GM12801 (cell line): Measurements from ENCODE around the gene CTNNA3.

ENCODE experiments used
- TF ChIP-seq, protein P1 (sequence below): IDR thresholded peaks from one replicate; pipeline ENCODE4 v1.5.1; 2011; ENCODE audit warnings: control low read depth; ENCODE audit not compliant: insufficient read length; ENCODE audit errors: extremely low read depth

The CTNNA3 gene

DNA sequence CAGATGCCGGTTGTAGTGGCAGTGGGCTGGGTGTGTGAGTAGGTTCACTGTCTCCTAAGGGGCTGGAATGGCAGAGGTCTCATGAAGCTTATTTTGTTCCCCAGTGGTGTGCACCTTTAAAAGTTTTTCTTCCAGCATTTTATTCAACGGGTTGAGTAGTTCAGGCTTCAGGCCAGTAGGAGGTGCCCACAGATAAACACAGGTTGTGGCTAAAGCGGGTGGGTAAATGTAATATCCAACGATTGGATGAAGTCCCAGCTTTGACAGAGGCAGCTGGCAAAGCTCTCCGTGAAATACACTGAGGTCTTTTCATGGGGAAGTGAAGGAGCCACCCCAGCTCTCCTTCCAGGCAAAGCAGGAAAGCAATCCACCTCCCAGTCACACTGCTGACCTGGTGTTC is 1109.9 kb downstream of the CTNNA3 start:
- TF ChIP-seq, protein P1, sequence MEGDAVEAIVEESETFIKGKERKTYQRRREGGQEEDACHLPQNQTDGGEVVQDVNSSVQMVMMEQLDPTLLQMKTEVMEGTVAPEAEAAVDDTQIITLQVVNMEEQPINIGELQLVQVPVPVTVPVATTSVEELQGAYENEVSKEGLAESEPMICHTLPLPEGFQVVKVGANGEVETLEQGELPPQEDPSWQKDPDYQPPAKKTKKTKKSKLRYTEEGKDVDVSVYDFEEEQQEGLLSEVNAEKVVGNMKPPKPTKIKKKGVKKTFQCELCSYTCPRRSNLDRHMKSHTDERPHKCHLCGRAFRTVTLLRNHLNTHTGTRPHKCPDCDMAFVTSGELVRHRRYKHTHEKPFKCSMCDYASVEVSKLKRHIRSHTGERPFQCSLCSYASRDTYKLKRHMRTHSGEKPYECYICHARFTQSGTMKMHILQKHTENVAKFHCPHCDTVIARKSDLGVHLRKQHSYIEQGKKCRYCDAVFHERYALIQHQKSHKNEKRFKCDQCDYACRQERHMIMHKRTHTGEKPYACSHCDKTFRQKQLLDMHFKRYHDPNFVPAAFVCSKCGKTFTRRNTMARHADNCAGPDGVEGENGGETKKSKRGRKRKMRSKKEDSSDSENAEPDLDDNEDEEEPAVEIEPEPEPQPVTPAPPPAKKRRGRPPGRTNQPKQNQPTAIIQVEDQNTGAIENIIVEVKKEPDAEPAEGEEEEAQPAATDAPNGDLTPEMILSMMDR, result no peak

DNA sequence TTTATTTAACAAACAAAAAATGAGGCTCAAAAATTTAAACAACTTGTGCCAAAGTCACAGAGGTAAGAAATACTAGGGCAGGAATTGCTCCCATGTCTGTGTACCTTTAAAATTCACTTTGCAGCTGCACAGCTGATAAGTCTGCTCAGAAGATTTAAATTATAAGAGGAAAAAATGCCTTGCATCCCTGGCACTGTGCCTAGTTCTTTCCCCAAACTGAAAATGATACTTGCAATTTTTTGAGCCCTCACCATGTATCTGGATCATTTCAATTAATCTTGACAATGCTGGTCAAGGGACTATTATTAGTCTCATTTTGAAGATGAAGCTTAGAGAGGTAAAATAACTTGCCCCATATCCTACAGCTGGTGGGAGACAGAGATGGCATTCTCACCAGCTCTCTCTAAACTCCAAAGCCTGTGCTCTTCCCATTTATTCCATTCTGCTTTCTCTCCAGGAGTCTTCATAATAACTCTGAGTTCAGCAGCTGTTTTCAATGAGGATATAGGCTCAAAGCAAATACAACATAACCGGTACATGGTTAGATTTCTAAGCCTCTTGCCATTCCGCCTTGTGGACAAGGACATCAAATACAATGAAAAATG is 1120.6 kb downstream of the CTNNA3 start:
- TF ChIP-seq, protein P1, result no peak

DNA sequence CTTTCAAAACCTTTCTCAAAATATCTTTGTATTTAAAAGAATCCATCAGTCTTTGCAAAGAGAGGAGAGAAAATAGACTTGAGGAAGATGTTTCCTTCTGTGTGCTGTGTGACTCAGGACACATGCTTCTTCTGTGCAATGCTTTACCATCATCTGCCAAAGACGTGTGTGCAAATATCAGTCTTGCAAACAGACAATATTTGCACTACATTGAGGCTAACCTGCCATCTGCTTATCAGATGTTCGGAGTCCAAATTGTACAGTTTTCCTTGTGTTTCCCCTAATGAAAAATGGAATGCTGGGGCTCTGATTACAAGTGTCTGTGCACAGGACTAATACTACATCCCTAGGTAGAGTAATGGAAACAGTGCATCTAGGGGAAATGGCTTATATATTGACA is 1123.3 kb downstream of the CTNNA3 start:
- TF ChIP-seq, protein P1, result no peak

DNA sequence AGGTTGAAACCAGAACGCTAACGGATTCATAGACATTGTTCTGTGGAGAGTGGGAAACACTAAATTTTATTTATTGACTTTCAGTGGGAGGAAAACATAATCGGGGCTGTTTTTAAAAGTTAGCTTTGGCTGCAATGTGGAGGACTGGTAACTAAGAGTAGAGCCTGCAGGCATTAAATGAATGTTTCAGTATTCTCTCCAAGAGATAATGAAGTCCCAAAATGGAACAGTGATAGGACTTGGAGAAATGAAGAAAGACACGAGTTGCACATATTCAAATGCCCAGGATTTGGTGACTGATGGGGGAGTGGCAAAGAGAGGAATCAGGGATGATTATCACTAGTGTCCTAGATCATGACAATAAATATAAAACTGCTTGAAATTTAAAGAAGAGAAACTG is 1130.0 kb downstream of the CTNNA3 start:
- TF ChIP-seq, protein P1, result no peak

DNA sequence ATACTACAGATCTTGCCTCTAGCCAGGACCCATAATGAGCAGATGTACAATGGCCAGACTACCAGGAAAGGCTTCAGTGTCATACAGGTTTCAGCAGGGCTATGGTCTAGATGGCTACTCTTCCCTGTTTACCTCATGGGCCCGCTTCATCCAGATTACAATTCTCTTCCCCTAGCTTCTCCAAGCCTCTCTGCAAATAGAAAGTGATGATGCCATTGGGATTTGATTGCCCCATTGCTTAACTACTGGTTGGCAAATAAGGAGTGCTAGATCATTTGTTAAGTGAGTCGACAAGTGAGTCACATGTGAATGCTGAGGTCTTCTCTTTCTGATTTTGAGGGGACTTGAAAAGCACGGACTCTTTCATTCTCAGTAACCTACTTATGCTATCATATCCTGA is 1131.7 kb downstream of the CTNNA3 start:
- TF ChIP-seq, protein P1, result no peak

DNA sequence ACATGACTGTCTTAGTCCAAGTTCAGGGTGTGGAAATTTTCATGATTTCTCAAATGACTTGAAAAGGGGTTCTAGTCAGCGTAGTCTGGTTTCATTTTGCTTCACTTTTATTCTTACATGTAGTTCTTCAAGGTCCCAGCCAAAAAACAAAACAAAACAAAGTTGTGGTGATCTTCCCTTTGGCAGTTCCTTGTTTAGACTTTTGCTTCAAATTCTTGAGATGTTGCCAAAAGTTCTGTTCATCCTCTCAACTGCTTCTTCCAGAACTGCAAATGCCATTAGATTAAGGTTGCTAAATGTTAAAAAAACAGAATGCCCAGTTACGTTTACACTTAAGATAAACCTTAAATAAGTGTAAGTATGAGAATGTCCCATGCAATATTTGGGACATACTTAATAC is 1140.9 kb downstream of the CTNNA3 start:
- TF ChIP-seq, protein P1, result no peak

DNA sequence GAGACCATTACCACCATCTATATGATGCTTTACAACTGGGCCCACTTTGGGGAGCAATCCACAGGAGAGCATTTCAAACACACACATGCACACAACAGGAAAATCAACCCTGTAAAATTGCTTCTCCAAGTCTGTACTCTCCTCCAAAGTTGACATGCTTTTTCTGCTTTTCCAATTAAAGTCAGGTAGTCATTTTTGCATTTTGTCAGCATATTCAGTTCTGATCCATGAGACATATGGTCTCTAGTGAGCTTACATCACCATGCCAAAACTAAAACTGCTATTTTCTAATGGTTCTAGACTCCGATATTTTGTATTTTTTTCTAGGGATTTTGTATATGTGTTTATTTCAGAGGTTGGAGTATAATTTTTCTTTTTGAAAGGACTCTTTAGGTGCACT is 1143.7 kb downstream of the CTNNA3 start:
- TF ChIP-seq, protein P1, result no peak
